Ishikawa (cell line): ENCODE measurements around the gene REV3L.

Source experiments
- CEBPB ChIP-seq: IDR thresholded peaks from 2 replicates; pipeline ENCODE4 v1.6.1; 2012
- CREB1 ChIP-seq: IDR thresholded peaks from 2 replicates; pipeline ENCODE4 v1.6.1; 2012; ENCODE audit warnings: low read depth
- EGR1 ChIP-seq: IDR thresholded peaks from 2 replicates; pipeline ENCODE4 v1.6.1; 2012
- EP300 ChIP-seq: IDR thresholded peaks from 2 replicates; pipeline ENCODE4 v1.6.1; 2012; ENCODE audit warnings: borderline replicate concordance
- FOXM1 ChIP-seq: IDR thresholded peaks from 2 replicates; pipeline ENCODE4 v1.6.1; 2012; ENCODE audit warnings: low read depth, borderline replicate concordance
- MAX ChIP-seq: IDR thresholded peaks from 2 replicates; pipeline ENCODE4 v1.6.1; 2012
- NFIC ChIP-seq: IDR thresholded peaks from 2 replicates; pipeline ENCODE4 v1.6.1; 2012
- RAD21 ChIP-seq: IDR thresholded peaks from 2 replicates; pipeline ENCODE4 v1.6.1; 2012; ENCODE audit warnings: low read depth
- TAF1 ChIP-seq: IDR thresholded peaks from 2 replicates; pipeline ENCODE4 v1.6.1; 2012; ENCODE audit warnings: low read depth, mild to moderate bottlenecking
- TCF12 ChIP-seq: IDR thresholded peaks from 2 replicates; pipeline ENCODE4 v1.6.1; 2012; ENCODE audit warnings: low read depth
- TEAD4 ChIP-seq: IDR thresholded peaks from 2 replicates; pipeline ENCODE4 v1.6.1; 2012
- USF1 ChIP-seq: IDR thresholded peaks from 2 replicates; pipeline ENCODE4 v1.6.1; 2012
- YY1 ChIP-seq: IDR thresholded peaks from 2 replicates; pipeline ENCODE4 v1.6.1; 2012; ENCODE audit warnings: low read depth
- ZBTB7A ChIP-seq: IDR thresholded peaks from 2 replicates; pipeline ENCODE4 v1.6.1; 2012; ENCODE audit warnings: low read depth
- TF ChIP-seq, protein P1 (sequence below): IDR thresholded peaks from 2 replicates; pipeline ENCODE4 v1.6.1; 2012; ENCODE audit warnings: low read depth, mild to moderate bottlenecking

REV3L gene

DNA sequence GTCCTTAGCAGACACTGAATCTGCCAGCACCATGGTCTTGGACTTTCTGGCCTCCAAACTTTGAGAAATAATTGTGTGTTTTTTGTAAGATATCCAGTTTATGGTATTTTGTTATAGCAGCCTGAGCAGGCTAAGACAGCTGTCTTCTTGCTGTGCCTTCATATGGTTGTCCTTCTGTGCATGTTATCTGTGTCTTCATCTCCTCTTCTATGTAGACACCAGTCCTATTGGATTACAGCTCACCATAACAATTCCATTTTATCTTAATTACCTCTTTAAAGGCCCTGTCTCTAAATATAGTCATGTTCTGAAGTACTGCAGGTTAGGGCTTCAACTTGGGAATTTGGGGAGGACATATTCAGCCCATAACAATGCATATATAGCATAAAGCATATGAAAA is 44.3 kb upstream of the REV3L start:
- no peak for TF ChIP-seq TAF1
- TF ChIP-seq TEAD4 = no peak
- no peak for TF ChIP-seq YY1
- no peak for TF ChIP-seq CREB1
- no peak for TF ChIP-seq EGR1
- no peak for TF ChIP-seq CEBPB

DNA sequence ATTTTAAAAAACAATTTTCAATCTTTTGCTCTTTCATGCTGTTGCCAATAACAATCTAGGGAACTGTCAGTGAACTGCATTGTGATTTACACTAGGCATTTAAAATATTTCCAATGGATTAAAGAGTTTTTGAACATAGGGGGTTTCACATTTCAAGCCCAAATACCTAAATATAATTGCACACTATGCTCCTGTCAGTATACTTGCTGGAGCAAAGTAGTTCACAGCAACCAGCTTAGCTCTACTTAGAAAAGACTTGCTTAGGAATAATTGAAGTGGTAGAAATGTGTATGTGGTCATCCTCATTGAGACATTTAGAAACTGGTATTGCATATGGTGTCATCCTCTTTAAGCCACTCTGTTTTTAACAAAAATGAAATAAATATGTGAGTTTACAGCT is 41.7 kb upstream of the REV3L start:
- TF ChIP-seq TEAD4 = no peak
- no peak for TF ChIP-seq MAX
- no peak for TF ChIP-seq CREB1
- TF ChIP-seq ZBTB7A = no peak
- TF ChIP-seq CEBPB = no peak
- no peak for TF ChIP-seq FOXM1
- no peak for TF ChIP-seq USF1

DNA sequence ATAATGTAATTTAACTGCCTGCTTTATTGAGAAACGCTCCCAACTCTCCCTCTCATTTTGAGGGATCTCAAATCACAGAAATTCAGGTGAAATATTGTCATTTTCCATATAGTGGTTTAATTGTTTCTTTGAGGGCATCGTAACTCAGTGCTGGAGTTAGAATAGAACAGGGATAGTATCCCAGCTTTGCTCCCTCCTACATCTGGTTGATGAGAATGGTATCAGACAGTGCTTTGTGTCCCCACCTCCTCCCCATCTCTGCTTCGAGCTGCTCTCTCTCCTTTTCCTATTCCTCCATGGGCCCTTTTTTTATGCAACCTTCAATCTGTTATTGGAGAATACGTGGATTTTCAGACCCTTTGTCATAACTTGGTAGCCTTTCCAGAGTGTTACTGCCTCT is 41.2 kb upstream of the REV3L start:
- TF ChIP-seq MAX (no peak), CREB1 (no peak), TCF12 (no peak)

- TF ChIP-seq, protein P1, sequence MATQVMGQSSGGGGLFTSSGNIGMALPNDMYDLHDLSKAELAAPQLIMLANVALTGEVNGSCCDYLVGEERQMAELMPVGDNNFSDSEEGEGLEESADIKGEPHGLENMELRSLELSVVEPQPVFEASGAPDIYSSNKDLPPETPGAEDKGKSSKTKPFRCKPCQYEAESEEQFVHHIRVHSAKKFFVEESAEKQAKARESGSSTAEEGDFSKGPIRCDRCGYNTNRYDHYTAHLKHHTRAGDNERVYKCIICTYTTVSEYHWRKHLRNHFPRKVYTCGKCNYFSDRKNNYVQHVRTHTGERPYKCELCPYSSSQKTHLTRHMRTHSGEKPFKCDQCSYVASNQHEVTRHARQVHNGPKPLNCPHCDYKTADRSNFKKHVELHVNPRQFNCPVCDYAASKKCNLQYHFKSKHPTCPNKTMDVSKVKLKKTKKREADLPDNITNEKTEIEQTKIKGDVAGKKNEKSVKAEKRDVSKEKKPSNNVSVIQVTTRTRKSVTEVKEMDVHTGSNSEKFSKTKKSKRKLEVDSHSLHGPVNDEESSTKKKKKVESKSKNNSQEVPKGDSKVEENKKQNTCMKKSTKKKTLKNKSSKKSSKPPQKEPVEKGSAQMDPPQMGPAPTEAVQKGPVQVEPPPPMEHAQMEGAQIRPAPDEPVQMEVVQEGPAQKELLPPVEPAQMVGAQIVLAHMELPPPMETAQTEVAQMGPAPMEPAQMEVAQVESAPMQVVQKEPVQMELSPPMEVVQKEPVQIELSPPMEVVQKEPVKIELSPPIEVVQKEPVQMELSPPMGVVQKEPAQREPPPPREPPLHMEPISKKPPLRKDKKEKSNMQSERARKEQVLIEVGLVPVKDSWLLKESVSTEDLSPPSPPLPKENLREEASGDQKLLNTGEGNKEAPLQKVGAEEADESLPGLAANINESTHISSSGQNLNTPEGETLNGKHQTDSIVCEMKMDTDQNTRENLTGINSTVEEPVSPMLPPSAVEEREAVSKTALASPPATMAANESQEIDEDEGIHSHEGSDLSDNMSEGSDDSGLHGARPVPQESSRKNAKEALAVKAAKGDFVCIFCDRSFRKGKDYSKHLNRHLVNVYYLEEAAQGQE = no peak
- TF ChIP-seq TEAD4 (no peak), TCF12 (no peak), NFIC (no peak), CREB1 (no peak), YY1 (no peak), RAD21 (no peak), TAF1 (no peak), EGR1 (no peak), MAX (no peak), FOXM1 (no peak), EP300 (no peak), ZBTB7A (no peak), CEBPB (no peak), USF1 (no peak)
Observed at GRCh38 chr6:111523484-111524167, 40.6 kb upstream of the REV3L start.

DNA sequence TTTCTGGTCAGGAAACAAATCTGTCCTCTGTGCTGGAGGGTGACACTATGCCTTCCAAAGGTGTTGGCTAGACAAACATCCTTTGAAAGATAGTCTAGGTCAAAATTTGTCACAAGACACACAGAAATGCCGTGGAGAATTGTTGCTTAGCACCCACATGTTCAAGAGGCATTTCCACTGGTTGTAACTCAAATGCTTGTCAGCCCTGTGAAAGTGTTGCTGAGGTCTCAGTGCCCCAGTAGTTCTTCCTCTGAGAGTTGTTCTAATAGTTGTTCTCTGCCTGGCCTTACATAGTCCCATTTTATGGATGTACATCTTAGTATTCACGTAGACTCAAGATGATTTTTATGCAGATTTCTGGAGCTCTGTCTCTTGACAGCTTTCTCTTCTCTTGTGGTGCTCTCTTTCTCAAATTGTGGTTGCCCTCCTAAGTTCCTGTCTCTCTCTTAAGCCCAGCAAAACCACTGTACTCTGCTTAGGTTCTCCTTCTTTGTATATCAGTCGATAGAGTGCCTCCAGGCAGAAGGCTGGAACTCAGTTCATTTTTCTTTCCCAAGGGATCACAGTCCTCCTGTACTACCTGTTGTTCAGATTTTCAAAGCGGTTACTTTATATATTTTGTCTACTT is 39.5 kb upstream of the REV3L start:
- TF ChIP-seq CEBPB (no peak), EP300 (no peak), TCF12 (no peak), YY1 (no peak), FOXM1 (no peak), TEAD4 (no peak), TAF1 (no peak), ZBTB7A (no peak), EGR1 (no peak), NFIC (no peak), CREB1 (no peak), USF1 (no peak), RAD21 (no peak), MAX (no peak)
- TF ChIP-seq, protein P1 = no peak
